HG03196 (cell line): ENCODE results near the gene TAS2R10.

Experiments
- ATAC-seq: cut with Tn5 transposase; IDR thresholded peaks from one replicate; pipeline ENCODE4 v1.9.1; 2021; ENCODE audit not compliant: unreplicated experiment

Gene TAS2R10

GRCh38 chr12:10779103-10779502 lies 47.1 kb downstream of the TAS2R10 start:
- ATAC-seq: no peak
